GM23338 (cell line): Measurements from ENCODE around the gene TLR5. TPM values are rescaled to one million over a fixed set of nuclear protein-coding genes. Genes with fewer than 3 reads are reported as not detected.

Experiments used
- ATAC-seq: fragments of 200-7000 bp; cut with Tn5 transposase; 3 replicates; pipeline ENCODE4 v1.9.1; 2020
- DNase-seq: peaks from one replicate; pipeline ENCODE4 v3.0.0-alpha.2; 2015; ENCODE audit warnings: low spot score
- H2AFZ ChIP-seq: fragments of 200-600 bp; sonication (generic); 2 replicates; pipeline ENCODE4 v1.8.0; 2016; ENCODE audit warnings: antibody characterized with exemption, mild to moderate bottlenecking, moderate library complexity
- H3F3A ChIP-seq: fragments of 200-600 bp; sonication (generic); replicated peaks from 2 replicates; pipeline ENCODE4 v1.8.0; 2017; ENCODE audit warnings: antibody characterized with exemption, mixed run types, low read depth
- H3K27ac ChIP-seq: fragments of 200-600 bp; sonication (generic); 2 replicates; pipeline ENCODE4 v1.6.1; 2016; ENCODE audit warnings: low read depth
- H3K27me3 ChIP-seq: fragments of 200-600 bp; sonication (generic); 2 replicates; pipeline ENCODE4 v1.8.0; 2016; ENCODE audit warnings: mild to moderate bottlenecking, mixed run types, moderate library complexity; ENCODE audit not compliant: insufficient read depth
- H3K36me3 ChIP-seq: fragments of 200-600 bp; sonication (generic); 2 replicates; pipeline ENCODE4 v1.8.0; 2016; ENCODE audit warnings: mild to moderate bottlenecking; ENCODE audit not compliant: insufficient read depth
- H3K4me1 ChIP-seq: fragments of 200-600 bp; sonication (generic); 2 replicates; pipeline ENCODE4 v1.8.0; 2016; ENCODE audit warnings: mild to moderate bottlenecking, moderate library complexity; ENCODE audit not compliant: insufficient read depth
- H3K4me2 ChIP-seq: fragments of 200-600 bp; sonication (generic); 2 replicates; pipeline ENCODE4 v1.7.1; 2017; ENCODE audit warnings: mixed run types
- H3K4me3 ChIP-seq: fragments of 200-600 bp; sonication (generic); 2 replicates; pipeline ENCODE4 v1.6.1; 2016; ENCODE audit warnings: mixed run types
- H3K79me2 ChIP-seq: fragments of 200-600 bp; sonication (generic); replicated peaks from 2 replicates; pipeline ENCODE4 v1.8.0; 2017; ENCODE audit warnings: mild to moderate bottlenecking; ENCODE audit not compliant: insufficient read depth
- H3K9me2 ChIP-seq: fragments of 200-600 bp; sonication (generic); 2 replicates; pipeline ENCODE4 v1.8.0; 2017; ENCODE audit not compliant: insufficient read depth
- H4K20me1 ChIP-seq: fragments of 200-600 bp; sonication (generic); replicated peaks from 2 replicates; pipeline ENCODE4 v1.8.0; 2017; ENCODE audit warnings: mild to moderate bottlenecking; ENCODE audit not compliant: insufficient read depth
- H3K27ac Mint-ChIP-seq: 2 replicates; pipeline ENCODE4 v1.8.0; 2020; ENCODE audit warnings: inconsistent platforms, mild to moderate bottlenecking, moderate library complexity, mixed read lengths
- H3K27me3 Mint-ChIP-seq: 3 replicates; pipeline ENCODE4 v1.8.0; 2022; ENCODE audit warnings: low read depth, mild to moderate bottlenecking, moderate library complexity, mixed read lengths, inconsistent platforms; ENCODE audit not compliant: insufficient read depth, poor library complexity
- H3K36me3 Mint-ChIP-seq: 3 replicates; pipeline ENCODE4 v1.8.0; 2021; ENCODE audit warnings: low read depth, mild to moderate bottlenecking, inconsistent platforms, moderate library complexity, mixed read lengths
- H3K4me1 Mint-ChIP-seq: 3 replicates; pipeline ENCODE4 v1.8.0; 2020; ENCODE audit warnings: mild to moderate bottlenecking, inconsistent platforms, mixed read lengths
- H3K4me3 Mint-ChIP-seq: 3 replicates; pipeline ENCODE4 v1.8.0; 2021; ENCODE audit warnings: moderate library complexity, mild to moderate bottlenecking, inconsistent platforms, mixed read lengths
- H3K9me3 Mint-ChIP-seq: 3 replicates; pipeline ENCODE4 v1.8.0; 2020; ENCODE audit warnings: moderate library complexity, mild to moderate bottlenecking, inconsistent platforms, mixed read lengths
- CREB1 ChIP-seq: fragments of 250-450 bp; sonication (Bioruptor Pico); IDR thresholded peaks from 2 replicates; pipeline ENCODE4 v1.5.0; 2020; ENCODE audit warnings: low read depth, mild to moderate bottlenecking, moderate library complexity
- CTCF ChIP-seq, 2 experiments: fragments of 200-600 bp in 1 of 2; sonication (generic) in 1 of 2; conservative IDR thresholded peaks; 2 replicates each; pipeline versions ENCODE4 v1.5.1 to v1.6.1; 2016 to 2017; ENCODE audit warnings: antibody characterized with exemption in 2 of 2, low read depth in 2 of 2, mild to moderate bottlenecking in 2 of 2, moderate library complexity in 1 of 2
- ETS1 ChIP-seq: IDR thresholded peaks from 2 replicates; pipeline ENCODE4 v1.6.1; 2016; ENCODE audit warnings: antibody characterized with exemption
- EZH2 ChIP-seq: fragments of 200-600 bp; sonication (generic); IDR thresholded peaks from one replicate; pipeline ENCODE4 v1.8.0; 2017; ENCODE audit warnings: antibody characterized with exemption, mild to moderate bottlenecking, low read depth; ENCODE audit not compliant: unreplicated experiment
- EZH2phosphoT487 ChIP-seq: fragments of 200-600 bp; sonication (generic); IDR thresholded peaks from one replicate; pipeline ENCODE4 v1.8.1; 2018; ENCODE audit warnings: antibody characterized with exemption; ENCODE audit not compliant: unreplicated experiment
- JUNB ChIP-seq: IDR thresholded peaks from one replicate; pipeline ENCODE4 v1.6.1; 2016; ENCODE audit warnings: antibody characterized with exemption; ENCODE audit not compliant: unreplicated experiment
- NANOG ChIP-seq: IDR thresholded peaks from 2 replicates; pipeline ENCODE4 v1.6.1; 2016; ENCODE audit warnings: antibody characterized with exemption, borderline replicate concordance
- POLR2AphosphoS5 ChIP-seq: IDR thresholded peaks from 2 replicates; pipeline ENCODE4 v1.6.1; 2016; ENCODE audit warnings: antibody characterized with exemption, low read depth
- REST ChIP-seq: IDR thresholded peaks from one replicate; pipeline ENCODE4 v1.6.1; 2018; ENCODE audit warnings: antibody characterized with exemption; ENCODE audit not compliant: unreplicated experiment
- STAT1 ChIP-seq: IDR thresholded peaks from one replicate; pipeline ENCODE4 v1.6.1; 2016; ENCODE audit warnings: antibody characterized with exemption; ENCODE audit not compliant: unreplicated experiment
- ZNF114 ChIP-seq: fragments of 250-450 bp; sonication (Bioruptor Pico); IDR thresholded peaks from 2 replicates; pipeline ENCODE4 v1.5.0; 2020; ENCODE audit warnings: mild to moderate bottlenecking, moderate library complexity
- ZNF331 ChIP-seq: fragments of 250-450 bp; sonication (Bioruptor Pico); IDR thresholded peaks from 2 replicates; pipeline ENCODE4 v1.5.0; 2020; ENCODE audit warnings: low read depth, mild to moderate bottlenecking, moderate library complexity
- polyA plus RNA-seq: library from polyadenylated mRNA; unstranded; fragments of >200 nt; fragmentation: Nextera tagmentation; extraction: Ambion mirVana; gene quantifications from 2 replicates; pipeline ENCODE4 v1.2.1, GENCODE V29; 2016
- total RNA-seq: library from RNA; depleted of rRNA; stranded (reverse); fragments of >200 nt; shearing (Covaris generic); gene quantifications from 2 replicates; pipeline ENCODE4 v1.2.3, GENCODE V29; 2014
- TF ChIP-seq, protein P1 (sequence below): fragments of 250-450 bp; sonication (Bioruptor Pico); IDR thresholded peaks from 2 replicates; pipeline ENCODE4 v1.5.0; 2020; ENCODE audit warnings: mild to moderate bottlenecking, moderate library complexity

Gene TLR5
- total and polyA plus RNA-seq, 2 experiments from 2014 or later, result 0.10 to 0.39 TPM

GRCh38 chr1:223084464-223084866, 58.6 kb downstream of the TLR5 start:
- H4K20me1 ChIP-seq, result no peaks in the 10 kb centered on the region
- no peak overlapping the region for H3K4me3 Mint-ChIP-seq
- H3K27me3 ChIP-seq, result 0 out of 2 replicates have a peak, but pooled peaks cover 11% of the 10 kb centered on the region
- no peak overlapping the region for H3K4me2 ChIP-seq
- H2AFZ ChIP-seq, result no peak overlapping the region
- no peak overlapping the region for H3K4me3 ChIP-seq
- H3K27ac Mint-ChIP-seq, result no peak overlapping the region
- H3K27ac ChIP-seq, result no peak overlapping the region
- peaks cover 39% of the 10 kb centered on the region for H3K4me1 Mint-ChIP-seq
- H3K9me2 ChIP-seq, result no peaks in the 10 kb centered on the region
- no peaks in the 10 kb centered on the region for H3K79me2 ChIP-seq
- H3K36me3 ChIP-seq, result no peaks in the 10 kb centered on the region
- H3K27me3 Mint-ChIP-seq, result peaks cover 13% of the 10 kb centered on the region
- H3F3A ChIP-seq, result no peaks in the 10 kb centered on the region
- peaks cover 10% of the 10 kb centered on the region; the same call in 1 of the 2 replicates for H3K4me1 ChIP-seq
- TF ChIP-seq, protein P1, sequence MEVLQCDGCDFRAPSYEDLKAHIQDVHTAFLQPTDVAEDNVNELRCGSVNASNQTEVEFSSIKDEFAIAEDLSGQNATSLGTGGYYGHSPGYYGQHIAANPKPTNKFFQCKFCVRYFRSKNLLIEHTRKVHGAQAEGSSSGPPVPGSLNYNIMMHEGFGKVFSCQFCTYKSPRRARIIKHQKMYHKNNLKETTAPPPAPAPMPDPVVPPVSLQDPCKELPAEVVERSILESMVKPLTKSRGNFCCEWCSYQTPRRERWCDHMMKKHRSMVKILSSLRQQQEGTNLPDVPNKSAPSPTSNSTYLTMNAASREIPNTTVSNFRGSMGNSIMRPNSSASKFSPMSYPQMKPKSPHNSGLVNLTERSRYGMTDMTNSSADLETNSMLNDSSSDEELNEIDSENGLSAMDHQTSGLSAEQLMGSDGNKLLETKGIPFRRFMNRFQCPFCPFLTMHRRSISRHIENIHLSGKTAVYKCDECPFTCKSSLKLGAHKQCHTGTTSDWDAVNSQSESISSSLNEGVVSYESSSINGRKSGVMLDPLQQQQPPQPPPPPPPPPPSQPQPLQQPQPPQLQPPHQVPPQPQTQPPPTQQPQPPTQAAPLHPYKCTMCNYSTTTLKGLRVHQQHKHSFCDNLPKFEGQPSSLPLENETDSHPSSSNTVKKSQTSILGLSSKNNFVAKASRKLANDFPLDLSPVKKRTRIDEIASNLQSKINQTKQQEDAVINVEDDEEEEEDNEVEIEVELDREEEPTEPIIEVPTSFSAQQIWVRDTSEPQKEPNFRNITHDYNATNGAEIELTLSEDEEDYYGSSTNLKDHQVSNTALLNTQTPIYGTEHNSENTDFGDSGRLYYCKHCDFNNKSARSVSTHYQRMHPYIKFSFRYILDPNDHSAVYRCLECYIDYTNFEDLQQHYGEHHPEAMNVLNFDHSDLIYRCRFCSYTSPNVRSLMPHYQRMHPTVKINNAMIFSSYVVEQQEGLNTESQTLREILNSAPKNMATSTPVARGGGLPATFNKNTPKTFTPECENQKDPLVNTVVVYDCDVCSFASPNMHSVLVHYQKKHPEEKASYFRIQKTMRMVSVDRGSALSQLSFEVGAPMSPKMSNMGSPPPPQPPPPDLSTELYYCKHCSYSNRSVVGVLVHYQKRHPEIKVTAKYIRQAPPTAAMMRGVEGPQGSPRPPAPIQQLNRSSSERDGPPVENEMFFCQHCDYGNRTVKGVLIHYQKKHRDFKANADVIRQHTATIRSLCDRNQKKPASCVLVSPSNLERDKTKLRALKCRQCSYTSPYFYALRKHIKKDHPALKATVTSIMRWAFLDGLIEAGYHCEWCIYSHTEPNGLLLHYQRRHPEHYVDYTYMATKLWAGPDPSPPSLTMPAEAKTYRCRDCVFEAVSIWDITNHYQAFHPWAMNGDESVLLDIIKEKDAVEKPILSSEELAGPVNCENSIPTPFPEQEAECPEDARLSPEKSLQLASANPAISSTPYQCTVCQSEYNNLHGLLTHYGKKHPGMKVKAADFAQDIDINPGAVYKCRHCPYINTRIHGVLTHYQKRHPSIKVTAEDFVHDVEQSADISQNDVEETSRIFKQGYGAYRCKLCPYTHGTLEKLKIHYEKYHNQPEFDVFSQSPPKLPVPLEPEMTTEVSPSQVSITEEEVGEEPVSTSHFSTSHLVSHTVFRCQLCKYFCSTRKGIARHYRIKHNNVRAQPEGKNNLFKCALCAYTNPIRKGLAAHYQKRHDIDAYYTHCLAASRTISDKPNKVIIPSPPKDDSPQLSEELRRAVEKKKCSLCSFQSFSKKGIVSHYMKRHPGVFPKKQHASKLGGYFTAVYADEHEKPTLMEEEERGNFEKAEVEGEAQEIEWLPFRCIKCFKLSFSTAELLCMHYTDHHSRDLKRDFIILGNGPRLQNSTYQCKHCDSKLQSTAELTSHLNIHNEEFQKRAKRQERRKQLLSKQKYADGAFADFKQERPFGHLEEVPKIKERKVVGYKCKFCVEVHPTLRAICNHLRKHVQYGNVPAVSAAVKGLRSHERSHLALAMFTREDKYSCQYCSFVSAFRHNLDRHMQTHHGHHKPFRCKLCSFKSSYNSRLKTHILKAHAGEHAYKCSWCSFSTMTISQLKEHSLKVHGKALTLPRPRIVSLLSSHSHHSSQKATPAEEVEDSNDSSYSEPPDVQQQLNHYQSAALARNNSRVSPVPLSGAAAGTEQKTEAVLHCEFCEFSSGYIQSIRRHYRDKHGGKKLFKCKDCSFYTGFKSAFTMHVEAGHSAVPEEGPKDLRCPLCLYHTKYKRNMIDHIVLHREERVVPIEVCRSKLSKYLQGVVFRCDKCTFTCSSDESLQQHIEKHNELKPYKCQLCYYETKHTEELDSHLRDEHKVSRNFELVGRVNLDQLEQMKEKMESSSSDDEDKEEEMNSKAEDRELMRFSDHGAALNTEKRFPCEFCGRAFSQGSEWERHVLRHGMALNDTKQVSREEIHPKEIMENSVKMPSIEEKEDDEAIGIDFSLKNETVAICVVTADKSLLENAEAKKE, result no peak
- TF ChIP-seq EZH2 (no peak), JUNB (no peak), REST (no peak), ZNF114 (no peak), CREB1 (CRISPR knock-in tag) (no peak), NANOG (no peak), POLR2AphosphoS5 (no peak), EZH2phosphoT487 (no peak), CTCF (conservative IDR thresholded peaks at IDR 0.05; ENCODE audit: low read depth in 2 of 2) (no peak), STAT1 (no peak), ETS1 (no peak), ZNF331 (no peak)
- no peaks in the 10 kb centered on the region for H3K36me3 Mint-ChIP-seq
- ATAC-seq, result no peak
- DNase-seq, result no peak
- H3K9me3 Mint-ChIP-seq, result no peaks in the 10 kb centered on the region
